GM18858 (cell line): Measurements from ENCODE around the gene AGAP1.

Experiments used
- ATAC-seq: cut with Tn5 transposase; IDR thresholded peaks from one replicate; pipeline ENCODE4 v1.9.1; 2021; ENCODE audit not compliant: unreplicated experiment

Gene AGAP1

GRCh38 chr2:235835810-235836209, 342.0 kb downstream of the AGAP1 start:
- ATAC-seq = no peak

GRCh38 chr2:235836491-235836911, 342.7 kb downstream of the AGAP1 start:
- no peak for ATAC-seq

GRCh38 chr2:235839226-235839625, 345.4 kb downstream of the AGAP1 start:
- ATAC-seq = no peak

GRCh38 chr2:235839974-235840373, 346.1 kb downstream of the AGAP1 start:
- no peak for ATAC-seq

- ATAC-seq = no peak
Observed at GRCh38 chr2:235841863-235842262, 348.0 kb downstream of the AGAP1 start.

- no peak for ATAC-seq
Observed at GRCh38 chr2:235842941-235843340, 349.1 kb downstream of the AGAP1 start.

- no peak for ATAC-seq
Observed at GRCh38 chr2:235843591-235844395, 349.9 kb downstream of the AGAP1 start.

- no peak for ATAC-seq
Observed at GRCh38 chr2:235844561-235844960, 350.7 kb downstream of the AGAP1 start.

GRCh38 chr2:235845245-235845644, 351.4 kb downstream of the AGAP1 start:
- no peak for ATAC-seq

GRCh38 chr2:235847576-235847975, 353.7 kb downstream of the AGAP1 start:
- no peak for ATAC-seq

- no peak for ATAC-seq
Observed at GRCh38 chr2:235848055-235848454, 354.2 kb downstream of the AGAP1 start.

- no peak for ATAC-seq
Observed at GRCh38 chr2:235848946-235849345, 355.1 kb downstream of the AGAP1 start.

GRCh38 chr2:235849489-235849888, 355.6 kb downstream of the AGAP1 start:
- ATAC-seq = no peak

GRCh38 chr2:235850289-235850688, 356.4 kb downstream of the AGAP1 start:
- ATAC-seq = no peak

- no peak for ATAC-seq
Observed at GRCh38 chr2:235850771-235851551, 357.1 kb downstream of the AGAP1 start.

GRCh38 chr2:235851828-235852525, 358.1 kb downstream of the AGAP1 start:
- no peak for ATAC-seq

- no peak for ATAC-seq
Observed at GRCh38 chr2:235852526-235852920, 358.7 kb downstream of the AGAP1 start.

- no peak for ATAC-seq
Observed at GRCh38 chr2:235854276-235854675, 360.4 kb downstream of the AGAP1 start.

GRCh38 chr2:235855011-235855410, 361.2 kb downstream of the AGAP1 start:
- ATAC-seq = no peak

GRCh38 chr2:235856151-235856854, 362.5 kb downstream of the AGAP1 start:
- ATAC-seq = no peak

GRCh38 chr2:235857598-235857997, 363.8 kb downstream of the AGAP1 start:
- ATAC-seq = no peak
